Left ventricle myocardium inferior (tissue), 1 donor: Measurements from ENCODE around the gene GBP7. TPM values are rescaled to one million over a fixed set of nuclear protein-coding genes. Genes with fewer than 3 reads are reported as not detected.
A peak's percentile ranks its signal among the peaks of the same experiment; 100 is the strongest.

ENCODE experiments used
- DNase-seq: peaks from one replicate; pipeline ENCODE4 v3.0.0-alpha.2; 2020
- H3K27ac ChIP-seq: fragments of 200-600 bp; replicated peaks from 2 replicates; pipeline ENCODE4 v1.8.0; 2021
- H3K27me3 ChIP-seq: fragments of 200-600 bp; 2 replicates; pipeline ENCODE4 v1.8.0; 2021; ENCODE audit warnings: low read depth
- H3K36me3 ChIP-seq: fragments of 200-600 bp; 2 replicates; pipeline ENCODE4 v1.8.0; 2021
- H3K4me1 ChIP-seq: fragments of 200-600 bp; 2 replicates; pipeline ENCODE4 v1.8.0; 2021
- H3K4me3 ChIP-seq: fragments of 200-600 bp; 2 replicates; pipeline ENCODE4 v1.8.0; 2021; ENCODE audit warnings: mild to moderate bottlenecking, moderate library complexity
- H3K9me3 ChIP-seq: fragments of 200-600 bp; replicated peaks from 2 replicates; pipeline ENCODE4 v1.8.0; 2021
- CTCF ChIP-seq: fragments of 200-600 bp; IDR thresholded peaks from 2 replicates; pipeline ENCODE4 v1.8.0; 2021; ENCODE audit warnings: antibody characterized with exemption, mild to moderate bottlenecking, borderline replicate concordance
- intact Hi-C: fragments of 100-400 bp; cut with micrococcal nuclease; formaldehyde crosslinking; loops from one replicate; pipeline ENCODE4 v1.11.0; 2022
- total RNA-seq: library from RNA; stranded (reverse); fragmentation: NEBNext Ultra II Directional; extraction: Animal tissue kit (Norgen Biotek cat#: 25700); gene quantifications from one replicate; pipeline ENCODE4 v1.2.1, GENCODE V29; 2021
- donor health status: DM: no; HTN: yes; CAD: no; lungs with severe emphysema.

GBP7 gene
- total RNA-seq, 1 donor from 2014 or later = 0.11 TPM

DNA sequence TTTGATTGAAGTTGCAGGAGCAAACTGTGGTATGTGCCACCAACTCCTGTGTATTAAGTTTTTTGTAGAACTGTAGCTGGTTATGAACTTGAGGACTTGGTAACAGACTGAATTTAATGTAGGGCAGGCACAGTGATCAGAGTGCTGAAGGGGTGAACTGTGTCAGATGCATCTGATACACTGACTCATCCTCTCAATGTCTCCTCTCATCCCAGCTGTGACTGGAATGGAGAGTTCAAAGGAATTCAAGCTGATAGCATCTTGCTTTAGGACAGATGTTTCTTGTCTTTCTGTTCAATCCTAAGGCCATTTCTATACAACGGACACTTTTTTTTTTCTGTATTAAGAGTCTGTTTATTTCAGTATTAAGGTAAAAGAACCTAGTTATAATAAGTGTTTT, 85.8 kb downstream of the GBP7 start:
- DNase-seq = no peak
- H3K4me1 ChIP-seq = no peaks in the 10 kb centered on the region
- no peaks in the 10 kb centered on the region for H3K36me3 ChIP-seq
- no peak overlapping the region for H3K4me3 ChIP-seq
- intact Hi-C loops = no loop called here
- TF ChIP-seq CTCF = no peak
- H3K9me3 ChIP-seq = no peaks in the 10 kb centered on the region
- H3K27me3 ChIP-seq = no peaks in the 10 kb centered on the region
- no peak overlapping the region for H3K27ac ChIP-seq

DNA sequence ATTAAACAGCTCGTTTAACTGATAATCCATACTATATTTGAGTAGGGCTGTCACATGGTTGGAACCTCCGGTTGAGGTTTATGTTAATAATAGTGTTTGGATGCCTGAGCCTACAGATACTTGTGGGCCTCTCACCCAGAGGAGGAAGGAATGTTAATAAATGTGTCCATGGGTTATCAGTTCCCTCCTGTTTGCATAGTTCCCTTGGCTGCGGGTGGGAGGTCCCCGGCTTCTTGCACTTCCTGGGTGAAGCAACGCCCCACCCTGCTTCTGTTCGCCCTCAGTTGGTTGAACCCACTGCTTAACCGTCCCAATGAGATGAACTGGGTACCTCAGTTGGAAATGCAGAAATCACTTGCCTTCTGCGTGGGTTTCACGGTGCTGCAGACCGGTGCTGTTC, 87.2 kb downstream of the GBP7 start:
- no peak for DNase-seq
- Histone ChIP-seq H3K27me3 (no peaks in the 10 kb centered on the region), H3K4me1 (no peaks in the 10 kb centered on the region), H3K27ac (no peak overlapping the region), H3K9me3 (no peaks in the 10 kb centered on the region), H3K4me3 (no peak overlapping the region), H3K36me3 (no peaks in the 10 kb centered on the region)
- intact Hi-C loops = no loop called here
- TF ChIP-seq CTCF = no peak

DNA sequence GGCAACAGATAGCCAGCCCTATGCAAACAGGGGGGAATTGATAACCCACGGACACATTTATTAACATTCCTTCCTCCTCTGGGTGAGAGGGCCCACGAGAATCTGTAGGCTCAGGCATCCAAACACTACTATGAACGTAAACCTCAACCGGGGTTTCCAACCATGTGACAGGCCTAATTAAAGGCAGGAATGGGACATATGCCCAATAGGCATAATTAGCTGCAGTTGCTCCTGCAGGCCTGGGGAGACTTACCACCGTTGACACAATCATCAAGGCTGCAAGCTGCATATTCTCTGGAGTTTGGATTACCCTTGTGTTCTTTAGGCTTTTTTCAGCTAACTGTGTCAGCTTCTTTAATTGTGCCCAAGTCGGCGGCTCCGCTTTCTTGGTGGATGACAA, 88.6 kb downstream of the GBP7 start:
- no peaks in the 10 kb centered on the region for H3K9me3 ChIP-seq
- no peak for DNase-seq
- no peak overlapping the region for H3K4me3 ChIP-seq
- no peak for TF ChIP-seq CTCF
- no peaks in the 10 kb centered on the region for H3K27me3 ChIP-seq
- no peaks in the 10 kb centered on the region for H3K36me3 ChIP-seq
- H3K27ac ChIP-seq = no peak overlapping the region
- no peaks in the 10 kb centered on the region for H3K4me1 ChIP-seq
- intact Hi-C loops = no loop called here

GRCh38 chr1:89085781-89086180, 90.0 kb downstream of the GBP7 start:
- no peaks in the 10 kb centered on the region for H3K27me3 ChIP-seq
- peaks cover 3% of the 10 kb centered on the region for H3K4me1 ChIP-seq
- TF ChIP-seq CTCF = peak; percentile 71
- no peaks in the 10 kb centered on the region for H3K36me3 ChIP-seq
- no peak for DNase-seq
- intact Hi-C loops = no loop called here
- H3K9me3 ChIP-seq = no peaks in the 10 kb centered on the region
- H3K27ac ChIP-seq = no peak overlapping the region
- H3K4me3 ChIP-seq = no peak overlapping the region

Other genes starting within 250 kb of the GBP7 start
- gene KYAT3, start 183.4 kb downstream of the GBP7 start, total RNA-seq = 7.5 TPM
- gene RBMXL1, start 183.4 kb downstream of the GBP7 start, total RNA-seq = 11.9 TPM
- 7.9 TPM for gene GBP3, start 153.1 kb downstream of the GBP7 start, total RNA-seq
- 5.7 TPM for gene GBP1, start 110.8 kb downstream of the GBP7 start, total RNA-seq
- gene GBP2, start 49.9 kb downstream of the GBP7 start, total RNA-seq = 8.8 TPM
- 6.2 TPM for gene GBP4, start 22.9 kb upstream of the GBP7 start, total RNA-seq
- 0.44 TPM for gene GBP5, start 96.9 kb upstream of the GBP7 start, total RNA-seq
- 0.08 TPM for gene GBP6, start 188.1 kb upstream of the GBP7 start, total RNA-seq